Measurements from ENCODE around the gene B3GNT2. TPM values are rescaled to one million over a fixed set of nuclear protein-coding genes. Genes with fewer than 3 reads are reported as not detected.
"Not testable (repeated sequence)": the region's sequence is repeated elsewhere in the genome, so short reads cannot be mapped to it uniquely, and the experiment has no call there.

B3GNT2 gene
- total RNA-seq, result 44.2 and 63.0 TPM in 2 replicates

- no peak for DNase-seq (ENCODE audit: low read depth)
Observed at GRCh38 chr2:62195421-62196277, at the start of gene B3GNT2. TSS of gene B3GNT2 (plus strand) at chr2:62196115. CDS start at chr2:62222221, 26,106 bp downstream.

GRCh38 chr2:62146790-62147189, 49.1 kb upstream of the B3GNT2 start:
- DNase-seq (ENCODE audit: low read depth), result not testable (repeated sequence)

- no peak for DNase-seq (ENCODE audit: low read depth)
Observed at GRCh38 chr2:62147610-62148301, 48.2 kb upstream of the B3GNT2 start.

- DNase-seq (ENCODE audit: low read depth), result peak; percentile 74
Observed at GRCh38 chr2:62149708-62150107, 46.2 kb upstream of the B3GNT2 start.

GRCh38 chr2:62150597-62151305, 45.2 kb upstream of the B3GNT2 start:
- DNase-seq (ENCODE audit: low read depth), result no peak

- no peak for DNase-seq (ENCODE audit: low read depth)
Observed at GRCh38 chr2:62151306-62151638, 44.6 kb upstream of the B3GNT2 start.

GRCh38 chr2:62152000-62152399, 43.9 kb upstream of the B3GNT2 start:
- peak; percentile 33 for DNase-seq (ENCODE audit: low read depth)

GRCh38 chr2:62156861-62157496, 38.9 kb upstream of the B3GNT2 start:
- no peak for DNase-seq (ENCODE audit: low read depth)

GRCh38 chr2:62158444-62159121, 37.3 kb upstream of the B3GNT2 start:
- no peak for DNase-seq (ENCODE audit: low read depth)

- not testable (repeated sequence) for DNase-seq (ENCODE audit: low read depth)
Observed at GRCh38 chr2:62160691-62161090, 35.2 kb upstream of the B3GNT2 start.

GRCh38 chr2:62163106-62163831, 32.6 kb upstream of the B3GNT2 start:
- no peak for DNase-seq (ENCODE audit: low read depth)

- no peak for DNase-seq (ENCODE audit: low read depth)
Observed at GRCh38 chr2:62163834-62164233, 32.1 kb upstream of the B3GNT2 start.

- no peak for DNase-seq (ENCODE audit: low read depth)
Observed at GRCh38 chr2:62175728-62176127, 20.2 kb upstream of the B3GNT2 start.

GRCh38 chr2:62176801-62177200, 19.1 kb upstream of the B3GNT2 start:
- no peak for DNase-seq (ENCODE audit: low read depth)

- no peak for DNase-seq (ENCODE audit: low read depth)
Observed at GRCh38 chr2:62177392-62178049, 18.4 kb upstream of the B3GNT2 start.

- DNase-seq (ENCODE audit: low read depth), result peak; percentile 81
Observed at GRCh38 chr2:62178741-62179271, 17.1 kb upstream of the B3GNT2 start.

GRCh38 chr2:62180975-62181374, 14.9 kb upstream of the B3GNT2 start:
- DNase-seq (ENCODE audit: low read depth), result no peak

GRCh38 chr2:62181843-62182242, 14.1 kb upstream of the B3GNT2 start:
- no peak for DNase-seq (ENCODE audit: low read depth)

GRCh38 chr2:62184512-62185230, 11.2 kb upstream of the B3GNT2 start:
- DNase-seq (ENCODE audit: low read depth), result no peak

Data from renal cortical epithelial cell (primary cell).